Rectal smooth muscle tissue (tissue), 1 donor: ENCODE measurements around the gene MYO16.
"Not testable (repeated sequence)": the region's sequence is repeated elsewhere in the genome, so short reads cannot be mapped to it uniquely, and the experiment has no call there.

Experiments used
- H3K27ac ChIP-seq: one replicate; pipeline ENCODE4 v1.7.0; 2013; ENCODE audit warnings: low read depth, low read length, inconsistent platforms
- H3K27me3 ChIP-seq: one replicate; pipeline ENCODE4 v1.7.0; 2013; ENCODE audit warnings: low read length; ENCODE audit not compliant: control insufficient read depth, insufficient read depth
- H3K36me3 ChIP-seq: one replicate; pipeline ENCODE4 v1.7.0; 2013; ENCODE audit warnings: low read length; ENCODE audit not compliant: control insufficient read depth, insufficient read depth
- H3K4me1 ChIP-seq: one replicate; pipeline ENCODE4 v1.7.0; 2013; ENCODE audit warnings: low read length; ENCODE audit not compliant: control insufficient read depth, insufficient read depth
- H3K4me3 ChIP-seq: one replicate; pipeline ENCODE4 v1.7.0; 2013; ENCODE audit warnings: low read length
- H3K9ac ChIP-seq: one replicate; pipeline ENCODE4 v1.7.0; 2013; ENCODE audit warnings: low read length

The MYO16 gene

DNA sequence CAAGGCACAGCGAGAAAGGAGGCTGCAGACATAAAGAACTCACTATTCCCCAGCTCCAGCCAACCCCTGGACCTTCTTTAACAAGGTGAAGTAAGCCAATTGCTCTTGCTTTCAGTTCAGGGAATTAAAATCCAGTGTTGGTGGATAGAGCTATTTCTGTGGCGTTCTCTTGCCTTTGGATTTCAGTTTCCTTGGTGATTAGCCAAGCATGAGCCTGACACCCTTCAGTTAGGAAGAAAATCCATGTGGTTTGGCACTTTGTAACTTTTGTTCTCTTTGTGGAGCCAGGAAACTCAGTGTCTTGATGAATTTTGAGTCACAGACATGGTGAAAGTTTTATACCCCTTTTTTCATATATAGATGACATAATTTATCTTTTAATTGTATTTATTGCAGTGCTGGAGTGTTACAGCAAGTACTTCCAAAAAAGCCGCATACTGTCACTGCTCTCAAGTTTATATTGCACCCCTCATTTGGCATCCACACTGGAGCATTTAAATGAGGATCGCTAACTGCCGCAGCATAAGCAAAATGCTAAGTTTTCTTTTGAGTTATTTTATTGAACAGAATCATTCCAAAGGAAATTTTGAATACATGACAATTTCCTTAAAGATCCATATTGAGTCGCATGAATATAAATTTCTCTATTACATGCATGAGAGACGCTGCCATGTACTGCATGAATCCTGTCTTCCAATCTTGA, 406.8 kb downstream of the MYO16 start:
- H3K36me3 ChIP-seq = no peaks in the 10 kb centered on the region
- no peak overlapping the region for H3K27ac ChIP-seq
- H3K4me3 ChIP-seq = no peak overlapping the region
- no peak overlapping the region for H3K9ac ChIP-seq
- no peaks in the 10 kb centered on the region for H3K4me1 ChIP-seq
- no peaks in the 10 kb centered on the region for H3K27me3 ChIP-seq

DNA sequence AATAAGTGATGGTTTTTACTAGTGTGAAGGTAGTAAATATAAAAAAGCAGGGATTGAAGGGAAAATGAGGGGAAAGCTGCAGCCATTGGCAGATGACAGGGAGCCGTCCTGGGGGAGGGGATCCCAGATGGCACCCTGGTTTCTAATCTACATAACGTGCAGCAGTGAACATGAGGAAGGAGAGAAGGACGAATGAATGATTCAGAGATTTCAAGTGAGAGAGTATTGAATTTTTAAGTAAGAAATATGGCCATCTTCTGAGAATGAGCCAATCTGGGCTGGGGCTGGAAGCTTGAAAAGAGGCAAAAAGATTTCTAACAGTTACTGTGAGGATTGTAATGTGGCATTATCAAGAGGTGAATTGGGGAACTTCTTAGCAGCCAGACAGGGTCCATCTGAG, 414.2 kb downstream of the MYO16 start:
- H3K4me3 ChIP-seq = no peak overlapping the region
- no peaks in the 10 kb centered on the region for H3K27me3 ChIP-seq
- no peak overlapping the region for H3K27ac ChIP-seq
- H3K36me3 ChIP-seq = no peaks in the 10 kb centered on the region
- no peak overlapping the region for H3K9ac ChIP-seq
- no peaks in the 10 kb centered on the region for H3K4me1 ChIP-seq

GRCh38 chr13:109055850-109056249, 426.4 kb downstream of the MYO16 start:
- Histone ChIP-seq H3K36me3 (no peaks in the 10 kb centered on the region), H3K27me3 (no peaks in the 10 kb centered on the region), H3K27ac (no peak overlapping the region), H3K4me1 (no peaks in the 10 kb centered on the region), H3K9ac (no peak overlapping the region), H3K4me3 (no peak overlapping the region)

- Histone ChIP-seq H3K9ac (no peak overlapping the region), H3K4me3 (no peak overlapping the region), H3K27ac (no peak overlapping the region), H3K4me1 (no peaks in the 10 kb centered on the region), H3K27me3 (no peaks in the 10 kb centered on the region), H3K36me3 (no peaks in the 10 kb centered on the region)
Observed at GRCh38 chr13:109058087-109058486, 428.7 kb downstream of the MYO16 start.

- H3K27me3 ChIP-seq = no peaks in the 10 kb centered on the region
Observed at GRCh38 chr13:109072505-109072904, 443.1 kb downstream of the MYO16 start.

GRCh38 chr13:109074436-109074835, 445.0 kb downstream of the MYO16 start:
- Histone ChIP-seq H3K27ac (no peak overlapping the region), H3K27me3 (no peaks in the 10 kb centered on the region), H3K36me3 (no peaks in the 10 kb centered on the region), H3K4me3 (no peak overlapping the region), H3K4me1 (no peaks in the 10 kb centered on the region), H3K9ac (no peak overlapping the region)

More at GRCh38 chr13:109072505-109072904, 443.1 kb downstream of the MYO16 start:
- Histone ChIP-seq H3K4me3 (no peak overlapping the region), H3K36me3 (no peaks in the 10 kb centered on the region), H3K4me1 (no peaks in the 10 kb centered on the region), H3K9ac (no peak overlapping the region), H3K27ac (no peak overlapping the region)

- no peak overlapping the region for H3K4me3 ChIP-seq
- no peaks in the 10 kb centered on the region for H3K36me3 ChIP-seq
- no peaks in the 10 kb centered on the region for H3K27me3 ChIP-seq
- H3K27ac ChIP-seq = no peak overlapping the region
- no peak overlapping the region for H3K9ac ChIP-seq
- H3K4me1 ChIP-seq = no peaks in the 10 kb centered on the region
Observed at GRCh38 chr13:109074853-109075252, 445.4 kb downstream of the MYO16 start.

DNA sequence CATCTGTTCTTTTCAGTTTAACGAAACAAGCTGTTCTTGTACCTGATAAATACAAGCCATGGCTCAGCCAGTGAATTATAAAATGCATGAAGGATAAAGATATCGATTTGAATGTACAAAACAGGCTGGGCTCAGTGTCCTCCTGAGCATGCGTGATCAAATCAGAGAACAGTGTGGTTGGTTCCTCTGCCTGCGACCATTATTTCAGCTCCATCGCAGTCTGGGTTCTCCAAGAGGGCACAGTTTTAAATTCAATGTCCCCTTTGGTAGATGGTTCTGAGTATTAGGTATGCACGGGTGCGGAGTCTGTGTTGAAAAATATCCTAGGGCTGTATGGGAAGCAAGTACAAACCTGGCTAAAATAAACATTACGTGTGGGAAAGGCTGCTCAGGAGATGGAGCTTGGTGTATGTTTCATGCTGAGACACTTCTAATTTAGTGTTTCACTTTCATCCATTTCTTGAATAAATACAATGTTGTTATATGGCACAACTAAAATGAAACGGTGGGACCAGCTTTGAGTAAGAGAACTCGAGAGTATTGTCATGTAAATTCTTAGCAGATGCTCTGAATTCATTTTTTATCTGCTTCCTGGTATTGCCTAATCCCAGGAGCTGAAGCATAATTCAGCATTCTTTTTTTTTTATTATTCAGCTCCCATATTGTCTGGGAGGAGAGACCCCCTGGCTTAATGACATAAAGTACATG, 458.7 kb downstream of the MYO16 start:
- H3K36me3 ChIP-seq = no peaks in the 10 kb centered on the region
- no peak overlapping the region for H3K4me3 ChIP-seq
- H3K4me1 ChIP-seq = no peaks in the 10 kb centered on the region
- no peak overlapping the region for H3K9ac ChIP-seq
- no peaks in the 10 kb centered on the region for H3K27me3 ChIP-seq
- no peak overlapping the region for H3K27ac ChIP-seq

DNA sequence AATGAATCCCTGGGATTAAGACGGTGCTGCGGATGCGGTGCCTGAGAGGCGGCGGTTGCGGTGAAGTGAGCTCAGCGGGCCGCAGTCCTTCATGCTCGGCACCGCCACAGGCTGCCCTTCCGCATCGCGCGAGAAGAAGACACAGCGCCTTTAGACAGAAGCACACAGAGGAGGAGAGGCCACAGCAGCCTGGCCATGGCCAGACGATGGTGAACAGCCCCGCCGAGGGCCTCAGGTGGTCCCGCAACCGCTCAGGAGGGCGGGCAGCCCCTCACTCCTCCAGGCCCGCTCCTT, 459.2 kb downstream of the MYO16 start:
- H3K9ac ChIP-seq = no peak overlapping the region
- H3K4me3 ChIP-seq = no peak overlapping the region
- H3K27me3 ChIP-seq = no peaks in the 10 kb centered on the region
- H3K27ac ChIP-seq = no peak overlapping the region
- no peaks in the 10 kb centered on the region for H3K4me1 ChIP-seq
- H3K36me3 ChIP-seq = no peaks in the 10 kb centered on the region

DNA sequence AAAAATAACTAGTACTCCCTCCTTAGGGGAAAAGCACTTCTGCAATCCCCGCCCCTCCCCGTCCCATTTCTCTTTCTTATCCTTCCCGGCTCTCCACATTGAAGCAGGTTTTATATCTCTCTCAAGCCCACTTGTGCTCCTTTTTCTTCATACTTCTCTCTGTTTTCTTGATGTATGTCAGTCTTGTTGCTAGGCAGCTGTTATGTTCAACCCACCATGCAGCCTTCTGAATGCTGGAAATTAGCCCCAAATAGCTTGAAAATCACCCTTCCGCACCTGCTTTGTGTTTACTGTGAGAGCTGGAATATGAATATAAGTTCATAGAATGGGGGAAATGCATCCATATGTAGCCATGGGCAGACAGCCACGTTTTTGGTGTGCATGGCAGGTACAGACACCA, 461.4 kb downstream of the MYO16 start:
- H3K27ac ChIP-seq = no peak overlapping the region
- no peaks in the 10 kb centered on the region for H3K36me3 ChIP-seq
- no peak overlapping the region for H3K9ac ChIP-seq
- no peaks in the 10 kb centered on the region for H3K4me1 ChIP-seq
- H3K27me3 ChIP-seq = no peaks in the 10 kb centered on the region
- H3K4me3 ChIP-seq = no peak overlapping the region

- no peak overlapping the region for H3K27ac ChIP-seq
- no peaks in the 10 kb centered on the region for H3K36me3 ChIP-seq
- no peaks in the 10 kb centered on the region for H3K4me1 ChIP-seq
- no peak overlapping the region for H3K4me3 ChIP-seq
- no peak overlapping the region for H3K9ac ChIP-seq
- H3K27me3 ChIP-seq = no peaks in the 10 kb centered on the region
Observed at GRCh38 chr13:109091249-109091648, 461.8 kb downstream of the MYO16 start.

DNA sequence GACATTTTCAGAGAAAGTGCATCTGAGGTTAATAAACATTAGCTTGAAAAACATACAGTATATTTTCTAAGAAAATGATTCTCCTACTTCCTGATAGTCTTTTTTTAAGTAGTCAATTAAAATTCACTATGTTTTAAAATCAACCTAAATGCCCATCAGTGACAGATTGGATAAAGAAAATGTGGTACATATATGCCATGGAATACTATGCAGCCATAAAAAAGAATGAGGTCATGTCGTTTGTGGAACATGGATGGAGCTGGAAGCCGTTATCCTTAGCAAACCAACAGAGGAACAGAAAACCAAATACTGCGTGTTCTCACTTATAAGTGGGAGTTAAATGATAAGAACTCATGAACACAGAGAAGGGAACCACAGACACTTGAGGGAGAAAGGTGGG, 462.8 kb downstream of the MYO16 start:
- not testable (repeated sequence) for H3K27me3 ChIP-seq, H3K4me3 ChIP-seq, H3K9ac ChIP-seq, H3K36me3 ChIP-seq, H3K27ac ChIP-seq, H3K4me1 ChIP-seq

- H3K36me3 ChIP-seq = no peaks in the 10 kb centered on the region
- H3K27me3 ChIP-seq = no peaks in the 10 kb centered on the region
- no peaks in the 10 kb centered on the region for H3K4me1 ChIP-seq
- H3K9ac ChIP-seq = no peak overlapping the region
- no peak overlapping the region for H3K4me3 ChIP-seq
- H3K27ac ChIP-seq = no peak overlapping the region
Observed at GRCh38 chr13:109093998-109094397, 464.6 kb downstream of the MYO16 start.
